ENCODE data around the gene ZNF557.

Gene ZNF557

GRCh38 chr19:7109678-7110289, 40.3 kb downstream of the ZNF557 start:
- peak; percentile 18 for DNase-seq (ENCODE audit: low read depth)
- TF ChIP-seq, protein P1, sequence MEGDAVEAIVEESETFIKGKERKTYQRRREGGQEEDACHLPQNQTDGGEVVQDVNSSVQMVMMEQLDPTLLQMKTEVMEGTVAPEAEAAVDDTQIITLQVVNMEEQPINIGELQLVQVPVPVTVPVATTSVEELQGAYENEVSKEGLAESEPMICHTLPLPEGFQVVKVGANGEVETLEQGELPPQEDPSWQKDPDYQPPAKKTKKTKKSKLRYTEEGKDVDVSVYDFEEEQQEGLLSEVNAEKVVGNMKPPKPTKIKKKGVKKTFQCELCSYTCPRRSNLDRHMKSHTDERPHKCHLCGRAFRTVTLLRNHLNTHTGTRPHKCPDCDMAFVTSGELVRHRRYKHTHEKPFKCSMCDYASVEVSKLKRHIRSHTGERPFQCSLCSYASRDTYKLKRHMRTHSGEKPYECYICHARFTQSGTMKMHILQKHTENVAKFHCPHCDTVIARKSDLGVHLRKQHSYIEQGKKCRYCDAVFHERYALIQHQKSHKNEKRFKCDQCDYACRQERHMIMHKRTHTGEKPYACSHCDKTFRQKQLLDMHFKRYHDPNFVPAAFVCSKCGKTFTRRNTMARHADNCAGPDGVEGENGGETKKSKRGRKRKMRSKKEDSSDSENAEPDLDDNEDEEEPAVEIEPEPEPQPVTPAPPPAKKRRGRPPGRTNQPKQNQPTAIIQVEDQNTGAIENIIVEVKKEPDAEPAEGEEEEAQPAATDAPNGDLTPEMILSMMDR (IDR thresholded peaks at IDR 0.05; ENCODE audit: low read length, missing control alignments): no peak
- no peak overlapping the region for H3K4me3 ChIP-seq (replicated peaks; ENCODE audit: low read depth, low read length)

DNA sequence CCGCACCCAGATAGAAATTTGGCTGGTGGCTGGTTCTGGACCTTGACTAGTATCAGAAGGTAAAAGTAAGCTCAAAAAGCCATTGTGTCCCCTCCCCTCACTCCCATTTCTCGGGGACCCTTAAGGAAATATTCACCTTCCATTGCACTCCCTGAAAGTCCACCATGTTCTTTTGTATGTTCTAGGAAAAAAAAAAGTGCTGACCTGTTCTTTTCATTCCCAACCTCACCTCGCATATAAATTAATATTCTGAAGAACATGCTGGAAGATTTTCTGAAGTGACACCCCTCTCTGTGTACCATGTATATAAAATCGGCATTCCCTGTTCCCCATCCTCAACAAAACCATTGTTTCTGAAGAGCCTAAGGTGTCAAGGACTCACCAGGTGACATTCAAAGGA, 43.2 kb downstream of the ZNF557 start:
- H3K4me3 ChIP-seq (replicated peaks; ENCODE audit: low read depth, low read length): no peak overlapping the region
- no peak for DNase-seq (ENCODE audit: low read depth)
- TF ChIP-seq, protein P1 (IDR thresholded peaks at IDR 0.05; ENCODE audit: low read length, missing control alignments): no peak

DNA sequence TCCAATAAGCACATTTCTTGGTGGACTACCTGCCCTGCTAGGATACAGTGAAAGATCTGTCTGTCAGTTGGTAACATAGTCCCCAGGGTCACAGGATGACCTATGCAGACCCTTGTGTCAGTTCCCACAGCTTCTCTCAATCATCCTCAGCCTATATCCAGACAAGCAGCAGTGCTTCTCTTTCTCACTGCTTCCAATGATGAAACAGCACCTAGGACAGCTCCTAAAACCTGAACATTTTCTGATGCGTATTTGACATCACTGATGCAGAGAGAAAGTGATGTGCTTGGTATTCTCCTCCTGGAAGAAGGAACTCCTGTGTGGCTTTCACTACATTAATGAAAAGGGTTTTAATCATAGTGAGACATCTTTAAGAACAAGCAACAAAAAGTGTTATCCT, 43.7 kb downstream of the ZNF557 start:
- DNase-seq (ENCODE audit: low read depth): no peak
- H3K4me3 ChIP-seq (replicated peaks; ENCODE audit: low read depth, low read length): no peak overlapping the region
- TF ChIP-seq, protein P1 (IDR thresholded peaks at IDR 0.05; ENCODE audit: low read length, missing control alignments): no peak

DNA sequence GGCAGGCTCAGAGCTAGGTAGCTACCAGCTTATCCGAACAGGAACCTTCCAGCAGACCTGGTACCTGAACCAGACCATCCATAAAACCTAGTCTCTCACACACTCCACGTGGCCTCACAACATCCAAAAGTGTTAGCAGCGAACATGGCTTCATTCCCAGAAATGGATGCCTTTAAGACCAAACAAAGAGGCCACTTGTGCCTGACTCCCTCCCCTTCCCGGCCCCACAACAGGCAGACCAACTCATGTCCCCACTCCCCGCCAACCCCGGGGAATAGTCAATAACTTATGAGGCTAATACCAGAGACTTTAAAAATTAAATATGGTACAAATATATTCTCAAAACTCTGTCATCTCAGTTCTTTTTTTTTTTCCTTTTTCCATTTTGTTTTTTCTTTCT, 46.2 kb downstream of the ZNF557 start:
- TF ChIP-seq, protein P1 (IDR thresholded peaks at IDR 0.05; ENCODE audit: low read length, missing control alignments): no peak
- no peak for DNase-seq (ENCODE audit: low read depth)
- no peak overlapping the region for H3K4me3 ChIP-seq (replicated peaks; ENCODE audit: low read depth, low read length)

DNA sequence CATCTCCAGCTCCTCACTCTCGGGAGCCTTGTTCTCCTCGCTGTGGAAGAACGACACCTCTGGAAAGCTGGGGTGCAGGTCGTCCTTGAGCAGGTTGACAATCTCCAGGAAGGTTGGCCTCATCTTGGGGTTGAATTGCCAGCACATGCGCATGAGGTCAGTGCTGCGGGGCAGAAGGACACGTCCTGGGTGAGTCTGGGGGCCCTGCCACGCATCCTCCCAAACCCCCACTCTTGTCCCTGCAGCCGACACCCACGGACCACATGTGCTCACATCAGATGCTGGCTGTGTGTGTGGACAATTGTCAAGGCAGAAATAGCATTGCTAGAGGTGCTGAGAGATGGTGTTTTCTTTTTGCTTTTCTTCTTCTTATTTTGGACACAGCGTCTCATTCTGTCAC, 47.7 kb downstream of the ZNF557 start:
- H3K4me3 ChIP-seq (replicated peaks; ENCODE audit: low read depth, low read length): no peak overlapping the region
- TF ChIP-seq, protein P1 (IDR thresholded peaks at IDR 0.05; ENCODE audit: low read length, missing control alignments): no peak
- DNase-seq (ENCODE audit: low read depth): no peak

DNA sequence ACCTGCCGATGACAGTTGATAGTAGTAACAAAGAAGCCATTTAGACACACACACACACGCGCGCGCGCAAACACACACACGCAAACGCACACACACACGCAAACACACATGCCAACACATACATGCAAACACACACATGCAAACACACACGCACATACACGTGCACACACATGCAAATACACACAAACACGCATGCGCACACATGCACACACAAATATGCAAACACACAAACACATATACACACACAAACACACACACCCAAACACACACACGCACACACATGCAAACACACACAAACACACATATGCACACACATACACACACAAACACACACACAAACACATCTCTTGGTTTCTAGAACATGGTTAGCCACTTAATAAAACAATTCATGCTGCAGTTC, 50.1 kb downstream of the ZNF557 start:
- H3K4me3 ChIP-seq (replicated peaks; ENCODE audit: low read depth, low read length): no peak overlapping the region
- DNase-seq (ENCODE audit: low read depth): no peak
- TF ChIP-seq, protein P1 (IDR thresholded peaks at IDR 0.05; ENCODE audit: low read length, missing control alignments): no peak

- DNase-seq (ENCODE audit: low read depth): no peak
- TF ChIP-seq, protein P1 (IDR thresholded peaks at IDR 0.05; ENCODE audit: low read length, missing control alignments): no peak
- no peak overlapping the region for H3K4me3 ChIP-seq (replicated peaks; ENCODE audit: low read depth, low read length)
Measured at GRCh38 chr19:7120499-7120898, 51.0 kb downstream of the ZNF557 start.

All from fibroblast of pulmonary artery (primary cell).